Bronchial epithelial cell (primary cell): ENCODE results near the gene WNT2B. TPM values are rescaled to one million over a fixed set of nuclear protein-coding genes. Genes with fewer than 3 reads are reported as not detected.

Source experiments
- DNase-seq: peaks from one replicate; pipeline ENCODE4 v3.0.0-alpha.2; 2010; ENCODE audit warnings: low read depth
- FAIRE-seq: peaks from 2 replicates; lab custom pipeline; 2011; peaks lifted over from hg19 to GRCh38; lab: Jason Lieb, UNC
- H3K27me3 ChIP-seq: 2 replicates; pipeline ENCODE4 v1.5.1; 2011; ENCODE audit warnings: low read length; ENCODE audit not compliant: control insufficient read depth, insufficient read depth
- H3K36me3 ChIP-seq: 2 replicates; pipeline ENCODE4 v1.5.1; 2011; ENCODE audit warnings: low read length; ENCODE audit not compliant: control insufficient read depth, insufficient read depth
- H3K4me3 ChIP-seq: 2 replicates; pipeline ENCODE4 v1.5.1; 2011; ENCODE audit warnings: mild to moderate bottlenecking, low read depth, low read length, control low read depth
- CTCF ChIP-seq: IDR thresholded peaks from 2 replicates; pipeline ENCODE4 v1.5.1; 2011; ENCODE audit warnings: mild to moderate bottlenecking, moderate library complexity, low read length, control low read depth, inconsistent platforms; ENCODE audit not compliant: insufficient read depth, severe bottlenecking
- total RNA-seq: library from RNA; depleted of rRNA; stranded (reverse); fragments of >200 nt; gene quantifications from 2 replicates; pipeline ENCODE4 v1.2.1, GENCODE V29; 2014

WNT2B gene
- total RNA-seq, 1 donor from 2014 or later, result 0.53 TPM

- H3K4me3 ChIP-seq, result no peak overlapping the region
- FAIRE-seq, result no peak
These were observed 8.5 kb downstream of the WNT2B start for GRCh38 chr1:112517231-112517630.

DNA sequence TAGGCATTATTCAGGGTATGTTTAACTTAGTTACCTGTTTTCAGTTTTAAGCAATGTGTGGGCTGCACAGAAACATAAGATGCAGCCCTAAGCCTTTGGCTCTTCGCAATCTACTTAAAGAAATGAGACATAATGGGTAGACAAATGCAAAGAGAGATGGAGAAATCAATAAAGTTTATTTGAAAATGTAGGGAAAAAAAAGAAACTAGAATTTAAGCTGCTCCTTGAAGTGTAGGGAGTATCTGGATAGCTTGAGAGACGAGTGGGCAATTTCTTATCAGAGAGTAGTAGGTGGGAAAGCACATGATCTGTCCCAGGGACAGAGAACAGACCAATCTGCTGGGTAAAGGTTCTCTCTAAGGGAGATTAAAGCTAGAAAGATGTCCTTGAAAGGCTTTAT, 8.9 kb downstream of the WNT2B start:
- TF ChIP-seq CTCF, result no peak
- no peak for DNase-seq
- Histone ChIP-seq H3K27me3 (no peaks in the 10 kb centered on the region), H3K4me3 (no peak overlapping the region), H3K36me3 (no peaks in the 10 kb centered on the region)
- no peak for FAIRE-seq

More at GRCh38 chr1:112517231-112517630, 8.5 kb downstream of the WNT2B start:
- no peak for TF ChIP-seq CTCF
- Histone ChIP-seq H3K36me3 (no peaks in the 10 kb centered on the region), H3K27me3 (no peaks in the 10 kb centered on the region)
- DNase-seq, result peak; percentile 91

DNA sequence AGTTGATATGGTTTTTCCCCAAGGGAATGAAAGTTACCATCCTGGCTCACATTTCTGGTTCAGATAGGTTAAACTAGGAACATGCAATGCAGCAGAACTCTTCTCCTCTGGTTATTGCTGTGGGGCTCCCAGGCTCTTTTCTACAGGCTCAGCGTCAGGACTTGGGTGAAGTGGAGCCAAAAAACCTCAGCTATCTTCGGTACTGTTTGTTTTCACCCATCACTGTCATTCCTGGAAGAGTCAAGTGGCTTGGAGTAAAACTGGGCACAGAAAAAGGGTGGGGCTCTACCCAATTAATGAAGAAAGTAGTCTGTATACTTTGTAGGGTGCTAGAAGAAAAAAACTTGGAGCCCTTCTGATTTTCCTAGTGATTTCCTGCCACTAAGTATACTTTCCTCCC, 9.4 kb downstream of the WNT2B start:
- DNase-seq (no peak), FAIRE-seq (no peak)
- H3K4me3 ChIP-seq, result no peak overlapping the region
- no peaks in the 10 kb centered on the region for H3K36me3 ChIP-seq
- no peak for TF ChIP-seq CTCF
- H3K27me3 ChIP-seq, result no peaks in the 10 kb centered on the region

DNA sequence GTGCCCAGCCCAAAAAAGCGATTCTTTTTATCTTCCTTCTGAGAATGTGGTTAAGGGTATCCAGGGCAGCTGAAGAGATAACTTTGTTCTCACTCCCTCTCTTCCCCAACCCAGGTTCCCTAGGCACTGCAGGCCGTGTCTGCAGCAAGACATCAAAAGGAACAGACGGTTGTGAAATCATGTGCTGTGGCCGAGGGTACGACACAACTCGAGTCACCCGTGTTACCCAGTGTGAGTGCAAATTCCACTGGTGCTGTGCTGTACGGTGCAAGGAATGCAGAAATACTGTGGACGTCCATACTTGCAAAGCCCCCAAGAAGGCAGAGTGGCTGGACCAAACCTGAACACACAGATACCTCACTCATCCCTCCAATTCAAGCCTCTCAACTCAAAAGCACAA, 11.4 kb downstream of the WNT2B start:
- H3K36me3 ChIP-seq, result no peaks in the 10 kb centered on the region
- H3K27me3 ChIP-seq, result no peaks in the 10 kb centered on the region
- H3K4me3 ChIP-seq, result no peak overlapping the region
- TF ChIP-seq CTCF, result no peak
- FAIRE-seq (peak; percentile 64), DNase-seq (no peak)

GRCh38 chr1:112522621-112523020, 13.9 kb downstream of the WNT2B start:
- Histone ChIP-seq H3K4me3 (no peak overlapping the region), H3K27me3 (no peaks in the 10 kb centered on the region), H3K36me3 (peaks cover 3% of the 10 kb centered on the region)
- FAIRE-seq (no peak), DNase-seq (peak; percentile 70)
- no peak for TF ChIP-seq CTCF

GRCh38 chr1:112524251-112524650, 15.5 kb downstream of the WNT2B start:
- Histone ChIP-seq H3K36me3 (peaks cover 3% of the 10 kb centered on the region), H3K27me3 (no peaks in the 10 kb centered on the region), H3K4me3 (no peak overlapping the region)
- FAIRE-seq, result no peak
- no peak for DNase-seq
- TF ChIP-seq CTCF, result no peak
